HK-2 (cell line): Measurements from ENCODE around the gene WDR4.
A peak's percentile ranks its signal among the peaks of the same experiment; 100 is the strongest.
"Not testable (repeated sequence)": the region's sequence is repeated elsewhere in the genome, so short reads cannot be mapped to it uniquely, and the experiment has no call there.

Experiments
- DNase-seq: peaks from one replicate; pipeline ENCODE4 v3.0.0-alpha.2; 2018; ENCODE audit not compliant: unreplicated experiment

WDR4 gene

GRCh38 chr21:42852925-42853570 is 26.3 kb downstream of the WDR4 start:
- no peak for DNase-seq

- no peak for DNase-seq
Measured at GRCh38 chr21:42851812-42852665, 27.3 kb downstream of the WDR4 start.

- peak; percentile 22 for DNase-seq
Measured at GRCh38 chr21:42850866-42851391, 28.4 kb downstream of the WDR4 start.

- no peak for DNase-seq
Measured at GRCh38 chr21:42850463-42850862, 28.9 kb downstream of the WDR4 start.

- DNase-seq = no peak
Measured at GRCh38 chr21:42849759-42850412, 29.5 kb downstream of the WDR4 start.

- DNase-seq = no peak
Measured at GRCh38 chr21:42848932-42849758, 30.2 kb downstream of the WDR4 start.

- DNase-seq = not testable (repeated sequence)
Measured at GRCh38 chr21:42848144-42848931, 31.0 kb downstream of the WDR4 start.

- DNase-seq = no peak
Measured at GRCh38 chr21:42847726-42848125, 31.6 kb downstream of the WDR4 start.

GRCh38 chr21:42847051-42847707 is 32.2 kb downstream of the WDR4 start:
- no peak for DNase-seq

- DNase-seq = no peak
Measured at GRCh38 chr21:42846221-42846620, 33.1 kb downstream of the WDR4 start.

GRCh38 chr21:42845296-42845965 is 33.9 kb downstream of the WDR4 start:
- DNase-seq = no peak

- DNase-seq = no peak
Measured at GRCh38 chr21:42844411-42845113, 34.8 kb downstream of the WDR4 start.

- no peak for DNase-seq
Measured at GRCh38 chr21:42843056-42843455, 36.3 kb downstream of the WDR4 start.

- not testable (repeated sequence) for DNase-seq
Measured at GRCh38 chr21:42841916-42842655, 37.3 kb downstream of the WDR4 start.

- DNase-seq = no peak
Measured at GRCh38 chr21:42841156-42841915, 38.0 kb downstream of the WDR4 start.

GRCh38 chr21:42840411-42841155 is 38.8 kb downstream of the WDR4 start:
- DNase-seq = no peak
